Measurements from ENCODE around the gene CTSZ.

CTSZ gene

GRCh38 chr20:59030911-59031563 lies 24.0 kb upstream of the CTSZ start:
- DNase-seq: no peak

- no peak for DNase-seq
Observed at GRCh38 chr20:59028812-59029211, 21.8 kb upstream of the CTSZ start.

DNA sequence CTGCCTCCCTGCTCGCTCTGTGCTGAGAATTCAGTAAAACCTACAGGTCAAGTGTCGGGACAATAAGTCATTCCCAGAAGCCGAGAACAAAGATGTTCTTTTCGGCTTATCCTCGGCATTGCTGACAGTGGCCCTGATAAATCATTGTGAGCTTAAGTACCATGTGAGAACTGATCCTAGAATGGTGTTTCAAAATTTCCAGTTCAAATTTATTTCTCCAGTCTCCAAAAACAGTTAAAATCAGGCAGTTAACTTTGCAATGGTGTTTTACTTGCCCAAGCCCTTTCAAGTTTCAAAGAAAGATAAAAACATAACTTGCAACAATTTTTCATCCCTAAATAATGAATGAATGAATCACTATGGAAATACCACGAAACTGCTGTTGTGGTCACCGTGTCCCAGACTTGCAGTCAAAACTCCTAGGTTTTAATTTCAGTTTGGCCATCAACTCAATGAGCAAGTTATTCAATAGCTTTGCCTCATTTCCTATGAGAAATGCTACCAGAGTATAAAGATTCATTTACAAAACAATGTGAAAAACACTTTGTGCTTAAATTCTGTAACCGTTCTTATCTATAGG lies 20.8 kb upstream of the CTSZ start:
- DNase-seq: no peak

GRCh38 chr20:59026904-59027740 lies 20.1 kb upstream of the CTSZ start:
- DNase-seq: no peak

DNA sequence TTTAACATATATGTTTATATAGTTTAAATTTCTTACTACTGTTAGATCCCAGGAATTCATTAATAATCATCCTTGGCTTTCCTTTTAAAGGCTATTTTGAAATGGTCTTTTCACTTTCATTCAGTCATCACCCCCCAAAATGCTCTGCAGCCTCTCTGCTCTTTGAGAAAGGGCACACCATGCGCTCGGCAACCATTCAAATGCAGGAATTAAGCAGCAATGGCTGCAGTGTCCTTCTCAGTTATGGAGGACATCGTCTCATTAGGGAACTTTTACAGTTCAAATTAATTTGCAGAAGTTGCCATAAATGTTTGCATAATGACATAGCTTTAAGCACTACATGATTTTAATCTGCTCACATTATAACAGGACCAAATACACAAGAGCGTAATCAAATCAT lies 18.5 kb upstream of the CTSZ start:
- no peak for DNase-seq

DNA sequence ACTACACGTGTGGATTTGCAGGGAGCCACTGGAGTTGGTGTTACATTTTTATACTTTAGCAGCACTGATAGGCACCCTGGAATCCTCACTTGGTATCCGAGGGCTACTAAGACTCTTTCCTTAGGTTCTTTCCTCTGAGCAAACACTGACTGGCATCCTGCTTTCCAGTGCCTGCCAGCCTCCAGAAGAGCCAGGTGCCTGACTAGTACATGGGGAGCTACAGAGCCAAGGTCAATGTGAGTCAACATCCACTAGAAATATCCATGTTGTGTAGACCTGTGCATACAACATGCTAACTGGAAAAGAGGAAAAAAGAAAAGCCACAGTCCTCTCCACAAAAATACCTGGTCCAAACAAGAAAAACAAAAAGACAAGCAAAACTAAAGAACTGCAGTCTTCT lies 18.0 kb upstream of the CTSZ start:
- DNase-seq: no peak

DNA sequence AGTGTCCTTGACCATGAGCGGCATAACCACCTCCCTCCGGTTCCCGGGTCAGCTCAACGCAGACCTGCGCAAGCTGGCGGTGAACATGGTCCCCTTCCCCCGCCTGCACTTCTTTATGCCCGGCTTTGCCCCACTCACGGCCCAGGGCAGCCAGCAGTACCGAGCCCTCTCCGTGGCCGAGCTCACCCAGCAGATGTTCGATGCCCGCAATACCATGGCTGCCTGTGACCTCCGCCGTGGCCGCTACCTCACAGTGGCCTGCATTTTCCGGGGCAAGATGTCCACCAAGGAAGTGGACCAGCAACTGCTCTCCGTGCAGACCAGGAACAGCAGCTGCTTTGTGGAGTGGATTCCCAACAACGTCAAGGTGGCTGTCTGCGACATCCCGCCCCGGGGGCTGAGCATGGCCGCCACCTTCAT lies 17.1 kb upstream of the CTSZ start:
- DNase-seq: no peak

DNA sequence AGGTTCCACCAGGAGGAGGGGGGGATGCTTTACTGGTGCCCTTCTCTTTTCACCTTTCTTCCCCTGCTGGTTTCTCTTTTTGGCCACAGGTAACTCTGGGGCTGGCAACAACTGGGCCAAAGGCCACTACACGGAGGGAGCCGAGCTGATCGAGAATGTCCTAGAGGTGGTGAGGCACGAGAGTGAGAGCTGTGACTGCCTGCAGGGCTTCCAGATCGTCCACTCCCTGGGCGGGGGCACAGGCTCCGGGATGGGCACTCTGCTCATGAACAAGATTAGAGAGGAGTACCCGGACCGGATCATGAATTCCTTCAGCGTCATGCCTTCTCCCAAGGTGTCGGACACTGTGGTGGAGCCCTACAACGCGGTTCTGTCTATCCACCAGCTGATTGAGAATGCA lies 16.6 kb upstream of the CTSZ start:
- no peak for DNase-seq

- DNase-seq: no peak
Observed at GRCh38 chr20:59022754-59023153, 15.7 kb upstream of the CTSZ start.

GRCh38 chr20:59020938-59021551 lies 14.0 kb upstream of the CTSZ start:
- DNase-seq: no peak

- DNase-seq: no peak
Observed at GRCh38 chr20:59019217-59019616, 12.2 kb upstream of the CTSZ start, which contains the start of gene TUBB1. Gene TUBB1 (plus strand): TSS chr20:59019429. CDS start chr20:59019523, 94 bp downstream.

GRCh38 chr20:59018817-59019216 lies 11.8 kb upstream of the CTSZ start:
- DNase-seq: no peak

- no peak for DNase-seq
Observed at GRCh38 chr20:59017493-59018231, 10.6 kb upstream of the CTSZ start.

GRCh38 chr20:59016795-59017492 lies 9.9 kb upstream of the CTSZ start:
- DNase-seq: no peak

DNA sequence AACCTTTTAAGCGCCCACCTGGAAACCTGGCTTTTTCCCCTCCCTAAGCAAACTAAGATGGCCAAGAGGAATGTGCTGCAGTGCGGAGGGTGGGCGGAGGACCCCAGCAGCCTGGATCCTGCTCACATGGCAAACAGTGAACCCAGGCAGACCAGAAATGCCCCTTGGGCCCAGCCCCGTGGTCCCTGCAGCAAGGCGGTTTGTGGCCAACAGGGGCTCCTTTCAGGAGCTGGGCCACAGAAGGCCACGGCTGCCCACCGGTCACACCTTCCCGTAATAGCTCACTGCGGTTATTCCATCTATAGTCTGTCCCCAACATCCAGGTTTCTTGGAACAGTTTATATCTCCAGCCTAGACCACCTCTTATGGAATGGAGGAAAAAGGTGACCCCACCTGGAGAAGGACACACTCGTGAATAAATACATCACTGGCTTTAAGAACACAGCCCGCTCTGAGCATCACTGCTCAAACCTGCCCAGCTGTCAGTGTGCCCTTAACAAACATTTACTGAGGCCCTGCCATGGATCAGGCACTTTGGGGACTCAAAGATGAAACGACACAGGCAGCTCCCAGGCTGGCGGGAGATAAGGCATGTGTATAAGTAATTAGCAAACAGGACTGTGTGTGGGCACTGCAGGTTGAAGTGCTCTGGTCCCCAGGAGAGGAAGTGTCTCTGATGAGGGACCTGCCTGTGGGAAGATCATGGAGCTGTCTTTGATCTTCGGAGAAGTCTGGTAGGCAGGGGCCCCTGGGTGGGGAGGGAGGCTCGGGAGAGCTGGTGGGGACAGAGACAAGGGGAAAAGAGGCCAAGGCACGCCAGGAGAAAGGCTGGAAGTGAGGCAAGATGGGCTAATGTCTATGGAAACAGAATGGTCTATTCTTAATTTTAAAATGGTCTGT lies 9.0 kb upstream of the CTSZ start:
- no peak for DNase-seq

DNA sequence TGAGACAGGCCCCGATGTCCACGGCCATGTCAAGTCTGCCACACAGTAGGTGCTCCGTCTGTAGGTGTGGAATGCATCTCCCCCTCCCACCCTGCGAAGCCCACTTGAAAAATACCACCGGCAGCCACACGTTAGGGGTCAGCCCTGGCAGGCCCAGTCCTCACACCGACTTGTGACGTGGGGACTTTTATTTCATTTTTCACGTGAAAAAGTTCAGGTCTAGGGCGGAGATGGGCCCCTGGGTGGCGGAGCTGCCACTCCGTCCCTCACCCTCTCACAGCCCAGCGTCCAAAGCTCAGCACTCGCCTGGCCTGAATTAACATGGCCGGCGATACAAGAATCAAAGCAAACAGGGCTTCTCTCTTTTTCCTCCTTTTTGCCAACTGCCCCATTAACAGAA lies 8.4 kb upstream of the CTSZ start:
- no peak for DNase-seq

DNA sequence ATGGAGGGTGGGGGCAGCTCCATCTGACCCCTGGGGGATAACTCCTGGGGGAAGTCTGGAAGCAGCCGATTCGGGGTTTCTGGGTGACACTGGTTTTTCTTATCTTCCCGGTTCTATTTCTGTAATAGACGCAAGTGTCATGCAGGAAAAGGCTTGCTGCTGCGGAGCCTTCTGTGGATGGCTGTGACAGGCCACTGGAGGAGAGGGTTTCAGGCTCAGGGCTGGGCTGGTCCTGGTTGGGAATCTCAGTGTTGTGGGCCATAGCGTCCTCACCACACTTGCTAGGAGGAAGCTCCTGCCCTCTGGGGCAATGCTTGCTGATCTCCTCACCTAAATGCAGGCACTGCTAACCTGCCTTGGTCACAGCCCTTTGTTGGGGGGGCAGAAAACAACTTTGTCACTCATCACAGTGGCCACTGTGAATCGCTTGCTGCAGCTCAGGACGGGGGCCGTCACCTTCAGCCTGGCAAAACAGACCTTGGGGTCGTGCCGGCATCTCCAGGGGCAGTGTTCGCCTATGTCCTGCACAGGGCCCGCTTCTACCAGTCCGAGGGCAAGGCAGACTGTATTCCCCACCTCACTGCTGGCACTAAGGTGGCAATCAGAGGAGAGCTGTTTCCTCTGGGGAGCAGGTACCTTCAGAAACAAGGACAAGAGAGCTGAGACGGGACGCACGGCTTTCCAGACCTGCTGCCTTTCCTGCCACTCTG lies 7.8 kb upstream of the CTSZ start:
- DNase-seq: no peak

- no peak for DNase-seq
Observed at GRCh38 chr20:59013959-59014608, 7.0 kb upstream of the CTSZ start.

DNA sequence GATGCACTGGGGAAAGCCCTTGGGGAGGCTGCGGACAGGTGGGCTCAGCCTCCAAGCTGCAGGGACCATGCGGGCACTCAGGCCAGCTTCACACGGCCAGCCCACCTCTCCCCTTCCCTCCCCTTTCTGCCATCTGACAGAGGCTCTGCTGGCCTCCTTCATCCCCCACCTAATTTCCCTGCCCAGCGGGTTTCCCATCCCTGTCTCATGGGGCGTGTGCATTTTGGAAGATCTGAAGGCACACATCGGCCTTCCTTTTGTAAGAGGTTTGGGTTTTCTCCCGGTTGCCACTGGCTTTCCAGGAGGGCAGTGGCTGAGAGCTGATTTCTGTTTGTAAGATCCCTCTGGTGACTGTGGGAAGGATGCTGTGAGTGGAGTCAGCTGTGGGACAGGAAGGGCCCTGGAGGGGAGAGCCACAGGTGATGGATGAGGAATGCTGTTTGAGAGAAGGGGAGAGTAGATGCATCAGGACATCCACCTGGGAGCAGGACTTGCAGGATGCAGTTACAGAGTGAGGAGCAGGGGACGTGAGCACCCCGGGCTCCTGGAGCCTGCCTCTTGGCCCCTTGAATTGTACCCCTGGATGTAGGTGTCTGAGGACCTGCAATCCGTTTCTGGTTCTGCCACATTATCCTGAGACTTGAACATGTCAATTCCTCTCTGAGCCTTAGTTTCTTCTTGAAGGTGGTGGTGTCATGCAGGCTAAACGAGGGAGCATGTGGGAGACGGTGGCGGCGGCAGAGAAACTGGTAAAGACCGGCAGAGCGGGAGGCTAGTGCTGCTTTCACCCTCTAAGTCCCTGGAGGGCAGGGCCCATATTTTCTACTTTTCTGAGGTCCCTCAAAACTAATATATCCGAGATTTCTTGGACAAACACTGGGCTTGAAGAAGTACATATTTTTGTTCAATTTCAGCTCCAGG lies 6.2 kb upstream of the CTSZ start:
- DNase-seq: no peak
